ENCODE data around the gene PLCD3.

GRCh38 chr17:45103269-45103795, 29.0 kb downstream of the PLCD3 start:
- TF ChIP-seq CTCF (IDR thresholded peaks at IDR 0.05; ENCODE audit: insufficient read depth, low read length) (no peak), GABPA (IDR thresholded peaks at IDR 0.05; ENCODE audit: low read depth) (no peak)
